OCI-LY7 (cell line): ENCODE results near the gene TXNDC17.

Experiments
- EZH2phosphoT487 ChIP-seq: fragments of 200-600 bp; sonication (generic); IDR thresholded peaks from 2 replicates; pipeline ENCODE4 v1.6.1; 2018; ENCODE audit warnings: low read depth, borderline replicate concordance, mild to moderate bottlenecking, mixed run types, antibody characterized with exemption, low read length, moderate library complexity, mixed read lengths
- TF ChIP-seq, protein P1 (sequence below): fragments of 200-600 bp; sonication (generic); conservative IDR thresholded peaks from 2 replicates; pipeline ENCODE4 v1.5.1; 2014; ENCODE audit warnings: mild to moderate bottlenecking, antibody characterized with exemption, low read length, moderate library complexity, mixed read lengths

DNA sequence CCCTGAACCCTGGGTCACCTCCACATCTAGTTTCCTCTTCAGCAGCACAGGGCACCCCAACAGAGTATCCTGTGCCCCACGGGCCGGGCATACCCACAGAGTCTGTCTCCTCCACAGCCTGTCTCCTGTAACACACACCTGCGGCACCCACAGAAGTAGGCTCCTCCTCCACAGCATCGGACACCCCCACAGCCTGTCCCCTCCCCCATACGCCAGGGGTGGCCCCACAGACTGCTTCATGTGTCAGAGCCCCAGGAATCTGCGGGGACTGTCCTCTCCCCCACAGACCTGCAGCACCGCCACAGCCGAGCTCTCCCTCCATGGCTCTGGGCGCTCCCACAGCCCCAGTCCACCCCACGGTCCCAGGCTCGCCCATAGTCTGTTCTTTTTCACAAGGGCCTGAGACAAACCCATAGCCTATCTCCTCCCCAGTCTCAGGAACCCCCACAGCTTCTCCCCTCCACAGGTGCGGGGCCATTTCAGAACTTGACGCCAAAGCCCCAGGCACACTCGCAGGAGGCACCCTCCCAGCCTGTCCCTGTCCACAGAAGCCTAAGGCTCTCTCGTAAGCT is 1.8 kb upstream of the TXNDC17 start:
- TF ChIP-seq, protein P1, sequence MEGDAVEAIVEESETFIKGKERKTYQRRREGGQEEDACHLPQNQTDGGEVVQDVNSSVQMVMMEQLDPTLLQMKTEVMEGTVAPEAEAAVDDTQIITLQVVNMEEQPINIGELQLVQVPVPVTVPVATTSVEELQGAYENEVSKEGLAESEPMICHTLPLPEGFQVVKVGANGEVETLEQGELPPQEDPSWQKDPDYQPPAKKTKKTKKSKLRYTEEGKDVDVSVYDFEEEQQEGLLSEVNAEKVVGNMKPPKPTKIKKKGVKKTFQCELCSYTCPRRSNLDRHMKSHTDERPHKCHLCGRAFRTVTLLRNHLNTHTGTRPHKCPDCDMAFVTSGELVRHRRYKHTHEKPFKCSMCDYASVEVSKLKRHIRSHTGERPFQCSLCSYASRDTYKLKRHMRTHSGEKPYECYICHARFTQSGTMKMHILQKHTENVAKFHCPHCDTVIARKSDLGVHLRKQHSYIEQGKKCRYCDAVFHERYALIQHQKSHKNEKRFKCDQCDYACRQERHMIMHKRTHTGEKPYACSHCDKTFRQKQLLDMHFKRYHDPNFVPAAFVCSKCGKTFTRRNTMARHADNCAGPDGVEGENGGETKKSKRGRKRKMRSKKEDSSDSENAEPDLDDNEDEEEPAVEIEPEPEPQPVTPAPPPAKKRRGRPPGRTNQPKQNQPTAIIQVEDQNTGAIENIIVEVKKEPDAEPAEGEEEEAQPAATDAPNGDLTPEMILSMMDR: no peak
- no peak for TF ChIP-seq EZH2phosphoT487
